H9 (cell line): ENCODE data around the gene NAT16. TPM values are rescaled to one million over a fixed set of nuclear protein-coding genes. Genes with fewer than 3 reads are reported as not detected.

Source experiments
- DNase-seq: peaks from one replicate; pipeline ENCODE4 v3.0.0-alpha.2; 2017
- H2AFZ ChIP-seq: one replicate; pipeline ENCODE4 v1.6.1; 2013; ENCODE audit warnings: mild to moderate bottlenecking, low read length, control low read depth, moderate library complexity
- H2AK5ac ChIP-seq: 2 replicates; pipeline ENCODE4 v1.6.1; 2013; ENCODE audit warnings: low read length, control low read depth, mixed read lengths; ENCODE audit not compliant: insufficient read length
- H2BK120ac ChIP-seq: one replicate; pipeline ENCODE4 v1.6.1; 2013; ENCODE audit warnings: low read depth, mild to moderate bottlenecking, low read length, control low read depth, inconsistent platforms; ENCODE audit not compliant: poor library complexity, severe bottlenecking
- H2BK12ac ChIP-seq: 2 replicates; pipeline ENCODE4 v1.6.1; 2013; ENCODE audit warnings: low read length, control low read depth, mixed read lengths, low read depth; ENCODE audit not compliant: insufficient read length
- H2BK15ac ChIP-seq: 2 replicates; pipeline ENCODE4 v1.6.1; 2013; ENCODE audit warnings: low read depth, low read length, control low read depth
- H2BK20ac ChIP-seq: one replicate; pipeline ENCODE4 v1.6.1; 2013; ENCODE audit warnings: low read depth, mild to moderate bottlenecking, low read length, control low read depth, inconsistent platforms; ENCODE audit not compliant: poor library complexity, severe bottlenecking
- H2BK5ac ChIP-seq: 2 replicates; pipeline ENCODE4 v1.6.1; 2013; ENCODE audit warnings: low read length, control low read depth, mixed read lengths; ENCODE audit not compliant: insufficient read length
- H3K14ac ChIP-seq: 2 replicates; pipeline ENCODE4 v1.6.1; 2013; ENCODE audit warnings: low read length, control low read depth; ENCODE audit not compliant: insufficient read depth
- H3K18ac ChIP-seq: 2 replicates; pipeline ENCODE4 v1.6.1; 2013; ENCODE audit warnings: low read depth, mild to moderate bottlenecking, mixed read lengths, low read length, control low read depth; ENCODE audit not compliant: insufficient read length
- H3K23ac ChIP-seq: 2 replicates; pipeline ENCODE4 v1.6.1; 2013; ENCODE audit warnings: low read length, control low read depth, mixed read lengths, low read depth; ENCODE audit not compliant: insufficient read length
- H3K23me2 ChIP-seq: 2 replicates; pipeline ENCODE4 v1.6.1; 2013; ENCODE audit warnings: low read depth, mild to moderate bottlenecking, mixed read lengths, low read length, control low read depth; ENCODE audit not compliant: insufficient read length, poor library complexity, severe bottlenecking
- H3K27ac ChIP-seq: 2 replicates; pipeline ENCODE4 v1.5.1; 2013; ENCODE audit warnings: low read length, control low read depth, mixed read lengths, low read depth; ENCODE audit not compliant: insufficient read length
- H3K27me3 ChIP-seq: 2 replicates; pipeline ENCODE4 v1.6.1; 2013; ENCODE audit warnings: low read length, control low read depth, inconsistent platforms; ENCODE audit not compliant: insufficient read depth
- H3K4ac ChIP-seq: 2 replicates; pipeline ENCODE4 v1.6.1; 2013; ENCODE audit warnings: low read depth, mild to moderate bottlenecking, control low read depth, inconsistent platforms, low read length, moderate library complexity
- H3K4me1 ChIP-seq: 2 replicates; pipeline ENCODE4 v1.6.1; 2013; ENCODE audit warnings: low read length, control low read depth, inconsistent platforms; ENCODE audit not compliant: insufficient read depth
- H3K4me2 ChIP-seq: 2 replicates; pipeline ENCODE4 v1.6.1; 2013; ENCODE audit warnings: low read length, control low read depth, mixed read lengths; ENCODE audit not compliant: insufficient read length, insufficient read depth
- H3K56ac ChIP-seq: 2 replicates; pipeline ENCODE4 v1.6.1; 2013; ENCODE audit warnings: low read depth, mild to moderate bottlenecking, mixed read lengths, low read length, control low read depth; ENCODE audit not compliant: insufficient read length
- H3K79me1 ChIP-seq: 2 replicates; pipeline ENCODE4 v1.6.1; 2013; ENCODE audit warnings: low read depth, mild to moderate bottlenecking, moderate library complexity, low read length, control low read depth, inconsistent platforms; ENCODE audit not compliant: insufficient read depth, poor library complexity, severe bottlenecking
- H3K79me2 ChIP-seq: 2 replicates; pipeline ENCODE4 v1.6.1; 2013; ENCODE audit warnings: low read length, control low read depth, inconsistent platforms; ENCODE audit not compliant: insufficient read depth
- H3K9ac ChIP-seq: 2 replicates; pipeline ENCODE4 v1.6.1; 2013; ENCODE audit warnings: low read length, control low read depth, mixed read lengths; ENCODE audit not compliant: insufficient read length; ENCODE audit errors: extremely low read depth
- H3K9me3 ChIP-seq: one replicate; pipeline ENCODE4 v1.6.1; 2013; ENCODE audit warnings: low read depth, low read length, inconsistent platforms; ENCODE audit not compliant: control insufficient read depth
- H3T11ph ChIP-seq: one replicate; pipeline ENCODE4 v1.6.1; 2013; ENCODE audit warnings: mild to moderate bottlenecking, low read length, control low read depth, inconsistent platforms
- H4K20me1 ChIP-seq: one replicate; pipeline ENCODE4 v1.6.1; 2013; ENCODE audit not compliant: control insufficient read depth, insufficient read length, insufficient read depth
- H4K5ac ChIP-seq: 2 replicates; pipeline ENCODE4 v1.6.1; 2013; ENCODE audit warnings: low read depth, mild to moderate bottlenecking, mixed read lengths, low read length, control low read depth; ENCODE audit not compliant: insufficient read length
- H4K8ac ChIP-seq: replicated peaks from 2 replicates; pipeline ENCODE4 v1.6.1; 2013; ENCODE audit warnings: low read length, control low read depth, mixed read lengths, low read depth; ENCODE audit not compliant: insufficient read length
- H4K91ac ChIP-seq: 2 replicates; pipeline ENCODE4 v1.6.1; 2013; ENCODE audit warnings: low read depth, mild to moderate bottlenecking, moderate library complexity, mixed read lengths, low read length, control low read depth; ENCODE audit not compliant: insufficient read length
- H3K27ac Mint-ChIP-seq, 3 experiments: 2 replicates in 2 of 3; 3 replicates in 1 of 3; pipeline ENCODE4 v1.8.0; 2020 to 2021; ENCODE audit warnings: mixed read lengths in 3 of 3, mild to moderate bottlenecking in 1 of 3, moderate library complexity in 1 of 3
- H3K27me3 Mint-ChIP-seq: 2 replicates; pipeline ENCODE4 v1.8.0; 2021; ENCODE audit warnings: low read depth, mild to moderate bottlenecking, moderate library complexity, mixed read lengths
- H3K36me3 Mint-ChIP-seq, 3 experiments: 2 replicates in 2 of 3; 3 replicates in 1 of 3; pipeline ENCODE4 v1.8.0; 2020 to 2021; ENCODE audit warnings: low read depth in 3 of 3, mixed read lengths in 3 of 3; ENCODE audit not compliant: insufficient read depth in 1 of 3
- H3K4me1 Mint-ChIP-seq, 2 experiments: 2 replicates each; pipeline ENCODE4 v1.8.0; 2020; ENCODE audit warnings: mixed read lengths in 2 of 2
- H3K4me3 Mint-ChIP-seq, 2 experiments: 2 replicates in 1 of 2; 3 replicates in 1 of 2; pipeline ENCODE4 v1.8.0; 2020 to 2021; ENCODE audit warnings: mild to moderate bottlenecking in 2 of 2, mixed read lengths in 2 of 2, moderate library complexity in 1 of 2
- H3K9me3 Mint-ChIP-seq, 2 experiments: 2 replicates in 1 of 2; 3 replicates in 1 of 2; pipeline ENCODE4 v1.8.0; 2020; ENCODE audit warnings: mild to moderate bottlenecking in 2 of 2, mixed read lengths in 2 of 2, moderate library complexity in 1 of 2
- WGBS: extraction: QIAGEN DNeasy Blood & Tissue Kit; methylation state at CpG from one replicate; pipeline ENCODE4 v1.1.7; 2013; ENCODE audit warnings: missing lambda C conversion rate, low lambda C conversion rate, mixed read lengths; ENCODE audit not compliant: insufficient read length; ENCODE audit errors: extremely low coverage; 5-methylcytosine and 5-hydroxymethylcytosine counted together
- total RNA-seq: library from RNA; stranded (reverse); gene quantifications from 2 replicates; pipeline ENCODE4 v1.2.1, GENCODE V29; 2021
- TF ChIP-seq, protein P1 (sequence below): fragments of 200-600 bp; sonication (generic); conservative IDR thresholded peaks from 3 replicates; pipeline ENCODE4 v1.8.0; 2021; ENCODE audit warnings: antibody characterized with exemption, mild to moderate bottlenecking

Gene NAT16
- total RNA-seq, 1 experiment from 2014 or later: 0.50 TPM

DNA sequence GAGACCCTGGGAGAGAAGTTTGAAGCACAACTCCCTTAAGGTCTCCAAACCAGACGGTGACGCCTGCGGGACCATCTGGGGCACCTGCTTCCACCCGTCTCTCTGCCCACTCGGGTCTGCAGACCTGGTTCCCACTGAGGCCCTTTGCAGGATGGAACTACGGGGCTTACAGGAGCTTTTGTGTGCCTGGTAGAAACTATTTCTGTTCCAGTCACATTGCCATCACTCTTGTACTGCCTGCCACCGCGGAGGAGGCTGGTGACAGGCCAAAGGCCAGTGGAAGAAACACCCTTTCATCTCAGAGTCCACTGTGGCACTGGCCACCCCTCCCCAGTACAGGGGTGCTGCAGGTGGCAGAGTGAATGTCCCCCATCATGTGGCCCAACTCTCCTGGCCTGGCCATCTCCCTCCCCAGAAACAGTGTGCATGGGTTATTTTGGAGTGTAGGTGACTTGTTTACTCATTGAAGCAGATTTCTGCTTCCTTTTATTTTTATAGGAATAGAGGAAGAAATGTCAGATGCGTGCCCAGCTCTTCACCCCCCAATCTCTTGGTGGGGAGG lies 42.4 kb downstream of the NAT16 start:
- no peaks in the 10 kb centered on the region for H3K79me2 ChIP-seq
- no peak overlapping the region; a peak in 1 of 5 replicates for H3K4me3 Mint-ChIP-seq
- H3K9ac ChIP-seq: no peak overlapping the region
- H3K79me1 ChIP-seq: no peaks in the 10 kb centered on the region
- no peak for DNase-seq
- H3K4ac ChIP-seq: no peak overlapping the region
- no peak overlapping the region for H3K4me2 ChIP-seq
- H3K14ac ChIP-seq: no peak overlapping the region
- H3K9me3 Mint-ChIP-seq: no peaks in the 10 kb centered on the region
- H2BK12ac ChIP-seq: no peak overlapping the region
- H2BK15ac ChIP-seq: no peak overlapping the region
- H2AFZ ChIP-seq: no peak overlapping the region
- peaks cover 0 to 20% (median 0%) of the 10 kb centered on the region in 3 experiments; a peak in 2 of 7 replicates for H3K36me3 Mint-ChIP-seq
- no peak overlapping the region for H4K91ac ChIP-seq
- no peak overlapping the region for H3T11ph ChIP-seq
- no peak overlapping the region for H4K5ac ChIP-seq
- no peak overlapping the region for H3K56ac ChIP-seq
- no peaks in the 10 kb centered on the region; the same call in 1 of the 2 replicates for H3K27me3 Mint-ChIP-seq
- no peaks in the 10 kb centered on the region; the same call in 1 of the 2 replicates for H3K4me1 ChIP-seq
- H2AK5ac ChIP-seq: no peak overlapping the region
- peaks cover 3% of the 10 kb centered on the region for H3K23me2 ChIP-seq
- no peak overlapping the region for H3K27ac ChIP-seq
- no peak overlapping the region for H3K23ac ChIP-seq
- no peaks in the 10 kb centered on the region for H3K27me3 ChIP-seq
- no peak overlapping the region for H2BK20ac ChIP-seq
- TF ChIP-seq, protein P1, sequence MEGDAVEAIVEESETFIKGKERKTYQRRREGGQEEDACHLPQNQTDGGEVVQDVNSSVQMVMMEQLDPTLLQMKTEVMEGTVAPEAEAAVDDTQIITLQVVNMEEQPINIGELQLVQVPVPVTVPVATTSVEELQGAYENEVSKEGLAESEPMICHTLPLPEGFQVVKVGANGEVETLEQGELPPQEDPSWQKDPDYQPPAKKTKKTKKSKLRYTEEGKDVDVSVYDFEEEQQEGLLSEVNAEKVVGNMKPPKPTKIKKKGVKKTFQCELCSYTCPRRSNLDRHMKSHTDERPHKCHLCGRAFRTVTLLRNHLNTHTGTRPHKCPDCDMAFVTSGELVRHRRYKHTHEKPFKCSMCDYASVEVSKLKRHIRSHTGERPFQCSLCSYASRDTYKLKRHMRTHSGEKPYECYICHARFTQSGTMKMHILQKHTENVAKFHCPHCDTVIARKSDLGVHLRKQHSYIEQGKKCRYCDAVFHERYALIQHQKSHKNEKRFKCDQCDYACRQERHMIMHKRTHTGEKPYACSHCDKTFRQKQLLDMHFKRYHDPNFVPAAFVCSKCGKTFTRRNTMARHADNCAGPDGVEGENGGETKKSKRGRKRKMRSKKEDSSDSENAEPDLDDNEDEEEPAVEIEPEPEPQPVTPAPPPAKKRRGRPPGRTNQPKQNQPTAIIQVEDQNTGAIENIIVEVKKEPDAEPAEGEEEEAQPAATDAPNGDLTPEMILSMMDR: no peak
- no CpG with 5 or more reads among the region's 9 CpGs for WGBS
- H4K8ac ChIP-seq: no peak overlapping the region
- H3K4me1 Mint-ChIP-seq: peaks cover 38 to 41% of the 10 kb centered on the region in 2 experiments
- H2BK5ac ChIP-seq: no peak overlapping the region
- H3K9me3 ChIP-seq: no peaks in the 10 kb centered on the region
- no peak overlapping the region for H3K18ac ChIP-seq
- H3K27ac Mint-ChIP-seq: peak overlapping the region in 1 of 3 experiments; percentile 98; a peak in 2 of 7 replicates
- H2BK120ac ChIP-seq: no peak overlapping the region
- no peaks in the 10 kb centered on the region for H4K20me1 ChIP-seq
